GM19351 (cell line): Measurements from ENCODE around the gene LGALS8.
"Not testable (repeated sequence)": the region's sequence is repeated elsewhere in the genome, so short reads cannot be mapped to it uniquely, and the experiment has no call there.

Source experiments
- ATAC-seq: cut with Tn5 transposase; IDR thresholded peaks from one replicate; pipeline ENCODE4 v1.9.1; 2021; ENCODE audit warnings: mild to moderate bottlenecking, moderate library complexity; ENCODE audit not compliant: unreplicated experiment

The LGALS8 gene

GRCh38 chr1:236523704-236524141 lies at the start of gene LGALS8:
Gene LGALS8, plus strand, starts transcription at chr1:236523982. Its CDS starts 2,089 bp downstream, at chr1:236526071.
- peak; percentile 61 for ATAC-seq

GRCh38 chr1:236476019-236476418 lies 47.8 kb upstream of the LGALS8 start:
- no peak for ATAC-seq

- no peak for ATAC-seq
These were observed 42.9 kb upstream of the LGALS8 start for GRCh38 chr1:236480758-236481436.

- no peak for ATAC-seq
These were observed 39.3 kb upstream of the LGALS8 start for GRCh38 chr1:236484310-236484971.

GRCh38 chr1:236486356-236487002 lies 37.3 kb upstream of the LGALS8 start:
- ATAC-seq = no peak

- not testable (repeated sequence) for ATAC-seq
These were observed 34.6 kb upstream of the LGALS8 start for GRCh38 chr1:236489161-236489560.

- ATAC-seq = peak; percentile 61
These were observed 33.9 kb upstream of the LGALS8 start for GRCh38 chr1:236489710-236490377.

- no peak for ATAC-seq
These were observed 32.2 kb upstream of the LGALS8 start for GRCh38 chr1:236491469-236492136.

GRCh38 chr1:236492378-236492777 lies 31.4 kb upstream of the LGALS8 start:
- ATAC-seq = no peak

GRCh38 chr1:236494082-236494481 lies 29.7 kb upstream of the LGALS8 start:
- no peak for ATAC-seq

GRCh38 chr1:236494586-236495466 lies 29.0 kb upstream of the LGALS8 start:
- no peak for ATAC-seq

- ATAC-seq = no peak
These were observed 28.2 kb upstream of the LGALS8 start for GRCh38 chr1:236495467-236496112.

GRCh38 chr1:236497908-236498307 lies 25.9 kb upstream of the LGALS8 start:
- ATAC-seq = no peak

- ATAC-seq = no peak
These were observed 22.7 kb upstream of the LGALS8 start for GRCh38 chr1:236501093-236501492.

- ATAC-seq = no peak
These were observed 21.2 kb upstream of the LGALS8 start for GRCh38 chr1:236502579-236502971.

- no peak for ATAC-seq
These were observed 20.7 kb upstream of the LGALS8 start for GRCh38 chr1:236502972-236503639.

- not testable (repeated sequence) for ATAC-seq
These were observed 19.4 kb upstream of the LGALS8 start for GRCh38 chr1:236504338-236504737.

- ATAC-seq = no peak
These were observed 16.6 kb upstream of the LGALS8 start for GRCh38 chr1:236507022-236507700.
